DND-41 (cell line): ENCODE measurements around the gene PCDH19.

ENCODE experiments used
- ATAC-seq: fragments of 200-7000 bp; cut with Tn5 transposase; 3 replicates; pipeline ENCODE4 v1.9.1; 2021; ENCODE audit warnings: low read depth; ENCODE audit not compliant: insufficient read depth
- DNase-seq: peaks from one replicate; pipeline ENCODE4 v3.0.0-alpha.2; 2020
- H2AFZ ChIP-seq: 2 replicates; pipeline ENCODE4 v1.6.0; 2012; ENCODE audit warnings: low read depth, low read length
- H3K27ac ChIP-seq: 2 replicates; pipeline ENCODE4 v1.5.1; 2012; ENCODE audit warnings: low read length, inconsistent platforms
- H3K27me3 ChIP-seq: fragments of 200-600 bp; sonication (generic); 2 replicates; pipeline ENCODE4 v1.6.0; 2012; ENCODE audit warnings: low read length, mild to moderate bottlenecking, inconsistent platforms; ENCODE audit not compliant: insufficient read depth, poor library complexity
- H3K36me3 ChIP-seq: 2 replicates; pipeline ENCODE4 v1.5.1; 2012; ENCODE audit warnings: low read length, inconsistent platforms; ENCODE audit not compliant: insufficient read depth
- H3K4me1 ChIP-seq: 2 replicates; pipeline ENCODE4 v1.5.1; 2012; ENCODE audit warnings: mild to moderate bottlenecking, low read length; ENCODE audit not compliant: insufficient read depth
- H3K4me2 ChIP-seq: 2 replicates; pipeline ENCODE4 v1.6.0; 2012; ENCODE audit warnings: mild to moderate bottlenecking, moderate library complexity, low read length, inconsistent platforms; ENCODE audit not compliant: insufficient read depth
- H3K4me3 ChIP-seq, 2 experiments: fragments of 200-600 bp in 1 of 2; shearing (Covaris generic) in 1 of 2; 2 replicates each; pipeline ENCODE4 v1.5.1; 2012 to 2016; ENCODE audit warnings: inconsistent platforms in 2 of 2, low read length in 2 of 2, mild to moderate bottlenecking in 2 of 2, low read depth in 1 of 2, moderate library complexity in 1 of 2
- H3K79me2 ChIP-seq: 2 replicates; pipeline ENCODE4 v1.6.0; 2012; ENCODE audit warnings: low read length, inconsistent platforms; ENCODE audit not compliant: insufficient read depth
- H3K9ac ChIP-seq: 2 replicates; pipeline ENCODE4 v1.6.0; 2012; ENCODE audit warnings: low read depth, mild to moderate bottlenecking, inconsistent platforms, low read length, moderate library complexity
- H3K9me3 ChIP-seq: 2 replicates; pipeline ENCODE4 v1.5.1; 2012; ENCODE audit warnings: low read length, moderate library complexity, mild to moderate bottlenecking, inconsistent platforms; ENCODE audit not compliant: insufficient read depth, severe bottlenecking
- H4K20me1 ChIP-seq: 2 replicates; pipeline ENCODE4 v1.6.0; 2012; ENCODE audit warnings: low read length; ENCODE audit not compliant: insufficient read depth
- CTCF ChIP-seq: IDR thresholded peaks from 2 replicates; pipeline ENCODE4 v1.5.1; 2012; ENCODE audit warnings: borderline replicate concordance, low read length, moderate library complexity, mild to moderate bottlenecking; ENCODE audit not compliant: poor library complexity, severe bottlenecking; ENCODE audit errors: extremely low read depth
- EZH2 ChIP-seq: IDR thresholded peaks from 3 replicates; pipeline ENCODE4 v1.6.1; 2012; ENCODE audit warnings: borderline replicate concordance, low read depth, mild to moderate bottlenecking, moderate library complexity, low read length, inconsistent platforms; ENCODE audit not compliant: severe bottlenecking

PCDH19 gene

DNA sequence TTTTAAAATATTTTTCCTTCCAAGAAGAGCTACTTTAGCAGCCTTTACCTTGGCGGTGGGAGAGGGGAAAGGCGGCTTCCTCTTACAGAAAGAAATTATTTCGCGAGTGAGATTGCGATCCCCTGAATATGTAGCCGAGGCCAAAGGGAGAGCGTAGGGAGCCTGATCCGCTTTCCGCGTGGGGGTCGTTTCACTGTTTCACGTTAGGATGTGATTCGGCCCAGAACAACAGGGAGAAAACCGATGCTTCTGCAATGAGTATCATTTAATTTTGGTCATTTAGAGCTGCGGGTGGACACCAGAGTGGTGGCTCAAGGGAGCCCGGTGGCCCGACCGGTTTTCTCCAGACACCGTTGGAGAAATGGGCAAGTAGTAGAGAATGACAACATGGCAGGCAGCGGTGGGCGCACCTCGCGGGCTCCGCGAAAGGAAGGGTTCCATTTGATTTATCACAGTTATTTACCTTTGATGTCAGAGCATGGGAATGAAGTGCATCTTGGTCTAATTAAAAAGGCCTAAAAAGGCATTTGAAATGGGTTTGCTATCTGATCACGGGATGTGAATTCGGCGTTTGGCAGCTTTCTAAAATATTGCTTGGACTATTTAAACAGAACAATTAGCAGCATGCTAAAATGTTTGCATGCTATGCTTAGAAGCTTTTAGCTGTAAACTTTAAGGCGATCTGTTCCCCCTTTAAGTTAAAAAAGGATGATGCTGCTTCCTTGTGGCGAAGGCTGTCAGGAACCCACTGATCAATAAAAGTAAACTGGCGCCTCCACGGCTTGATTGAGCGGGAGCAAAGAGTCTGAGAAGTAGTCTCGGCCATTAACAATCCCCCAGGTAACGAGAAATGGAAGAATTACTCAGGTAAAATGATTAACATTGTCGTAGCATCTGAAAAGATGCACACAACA, 2.0 kb upstream of the PCDH19 start:
- Histone ChIP-seq H3K9ac (no peak overlapping the region), H3K27me3 (no peaks in the 10 kb centered on the region), H3K36me3 (no peaks in the 10 kb centered on the region), H2AFZ (no peak overlapping the region), H3K4me3 (no peak overlapping the region), H4K20me1 (no peaks in the 10 kb centered on the region), H3K4me1 (no peaks in the 10 kb centered on the region), H3K4me2 (no peak overlapping the region), H3K9me3 (peaks cover 5% of the 10 kb centered on the region), H3K79me2 (no peaks in the 10 kb centered on the region), H3K27ac (no peak overlapping the region)
- TF ChIP-seq CTCF (no peak), EZH2 (no peak)
- ATAC-seq (no peak), DNase-seq (no peak)

GRCh38 chrX:100410901-100411801, 1.1 kb upstream of the PCDH19 start:
- H3K4me1 ChIP-seq, result no peaks in the 10 kb centered on the region
- H3K27ac ChIP-seq, result no peak overlapping the region
- no peak for TF ChIP-seq CTCF
- no peak for TF ChIP-seq EZH2
- H3K9me3 ChIP-seq, result peaks cover 5% of the 10 kb centered on the region
- H3K27me3 ChIP-seq, result no peaks in the 10 kb centered on the region
- H2AFZ ChIP-seq, result no peak overlapping the region
- no peak overlapping the region for H3K9ac ChIP-seq
- no peaks in the 10 kb centered on the region for H3K79me2 ChIP-seq
- no peaks in the 10 kb centered on the region for H4K20me1 ChIP-seq
- H3K4me2 ChIP-seq, result no peak overlapping the region
- DNase-seq (no peak), ATAC-seq (no peak)
- no peaks in the 10 kb centered on the region for H3K36me3 ChIP-seq
- no peak overlapping the region for H3K4me3 ChIP-seq

DNA sequence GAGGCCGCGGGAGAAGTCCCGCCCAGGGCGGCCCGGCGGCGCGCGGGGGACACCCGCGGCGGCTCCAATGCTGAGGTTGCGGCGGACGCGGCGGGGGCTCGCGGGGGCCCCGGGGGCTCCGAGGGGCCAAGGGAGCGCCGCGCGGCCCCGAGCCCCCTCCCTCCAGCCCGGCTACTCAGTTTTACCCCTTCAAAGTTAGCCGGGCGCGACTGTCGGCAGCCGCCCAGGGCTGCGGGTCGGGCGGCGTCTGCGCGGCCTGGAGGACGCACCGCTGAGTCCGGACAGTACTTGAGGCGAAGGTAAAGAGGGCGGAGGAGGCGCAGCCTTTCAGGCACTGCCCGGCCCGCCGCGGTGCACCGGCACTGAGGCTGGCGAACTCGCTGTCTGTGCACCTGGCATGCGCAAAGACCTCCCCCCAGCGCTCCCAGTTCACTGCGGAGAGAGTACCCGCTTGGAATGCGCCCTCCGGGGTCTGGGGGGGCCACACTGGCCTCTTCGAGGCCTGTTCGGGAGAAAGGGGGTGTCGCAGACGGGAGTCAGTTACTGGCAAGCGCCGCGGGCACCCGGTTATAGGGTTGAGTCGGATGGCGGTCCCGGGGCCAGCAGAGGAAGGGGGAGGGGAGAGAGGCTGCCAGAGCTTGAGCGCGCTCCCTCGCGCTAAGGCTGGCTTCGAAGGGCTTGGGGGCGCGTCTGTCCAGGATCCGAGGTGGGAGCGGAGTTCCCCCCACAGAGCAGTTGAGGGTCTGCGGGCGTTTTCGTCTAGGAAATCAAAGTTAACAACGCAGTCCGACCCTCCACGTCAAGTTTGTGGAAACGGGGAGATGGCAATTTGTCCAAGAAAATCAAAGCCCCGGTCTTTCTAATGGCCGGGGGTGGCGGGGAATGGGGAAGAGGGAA, 1.1 kb downstream of the PCDH19 start:
- Histone ChIP-seq H4K20me1 (no peaks in the 10 kb centered on the region), H3K4me3 (no peak overlapping the region), H2AFZ (no peak overlapping the region), H3K9ac (no peak overlapping the region), H3K36me3 (no peaks in the 10 kb centered on the region), H3K27ac (no peak overlapping the region), H3K79me2 (no peaks in the 10 kb centered on the region), H3K27me3 (no peaks in the 10 kb centered on the region), H3K4me1 (no peaks in the 10 kb centered on the region), H3K4me2 (no peak overlapping the region), H3K9me3 (peaks cover 5% of the 10 kb centered on the region)
- no peak for TF ChIP-seq EZH2
- TF ChIP-seq CTCF, result no peak
- ATAC-seq (no peak), DNase-seq (no peak)
